IMR-90 (cell line): ENCODE results near the gene NPPC. TPM values are rescaled to one million over a fixed set of nuclear protein-coding genes. Genes with fewer than 3 reads are reported as not detected.

ENCODE experiments used
- ATAC-seq: fragments of 200-7000 bp; cut with Tn5 transposase; 2 replicates; pipeline ENCODE4 v1.9.1; 2020; ENCODE audit warnings: low read depth, mild to moderate bottlenecking, moderate library complexity
- BruUV-seq: library from RNA; stranded (reverse); fragments of 400-500 nt; replicated peaks from 2 replicates; lab custom pipeline; 2021; lab: Mats Ljungman, UMichigan
- CTCF ChIA-PET: fragments of 300-600 bp; formaldehyde crosslinking; extraction: SDS; loops from one replicate; lab custom pipeline; 2021; ENCODE audit warnings: antibody characterized with exemption; lab: Yijun Ruan, JAX
- POLR2A ChIA-PET: fragments of 300-600 bp; sonication (Branson Sonifier 250); formaldehyde crosslinking; loops from one replicate; lab custom pipeline; 2022; ENCODE audit warnings: antibody characterized with exemption; ENCODE audit not compliant: unreplicated experiment; lab: Charles Lee
- DNase-seq: peaks from one replicate; pipeline ENCODE4 v3.0.0; 2013
- H2AFZ ChIP-seq: replicated peaks from 2 replicates; pipeline ENCODE3; 2013; ENCODE audit warnings: low read length, mild to moderate bottlenecking; ENCODE audit not compliant: poor library complexity
- H2AK5ac ChIP-seq: 2 replicates; pipeline ENCODE4 v1.6.1; 2013; ENCODE audit warnings: low read depth, low read length, inconsistent platforms
- H2AK9ac ChIP-seq: replicated peaks from 2 replicates; pipeline ENCODE3; 2013; ENCODE audit warnings: mild to moderate bottlenecking, low read depth, low read length, moderate library complexity; ENCODE audit not compliant: poor library complexity
- H2BK120ac ChIP-seq: 2 replicates; pipeline ENCODE4 v1.6.1; 2013; ENCODE audit warnings: low read depth, low read length, inconsistent platforms
- H2BK15ac ChIP-seq: 3 replicates; pipeline ENCODE4 v1.6.1; 2013; ENCODE audit warnings: low read depth, low read length, inconsistent platforms
- H2BK20ac ChIP-seq: 2 replicates; pipeline ENCODE4 v1.6.1; 2013; ENCODE audit warnings: low read depth, mild to moderate bottlenecking, inconsistent platforms, low read length, moderate library complexity
- H2BK5ac ChIP-seq: 2 replicates; pipeline ENCODE4 v1.6.1; 2013; ENCODE audit warnings: mild to moderate bottlenecking, low read depth, low read length, inconsistent platforms; ENCODE audit not compliant: poor library complexity, severe bottlenecking
- H3K14ac ChIP-seq: replicated peaks from 2 replicates; pipeline ENCODE4 v1.6.1; 2013; ENCODE audit warnings: low read depth, low read length, inconsistent platforms
- H3K18ac ChIP-seq: 2 replicates; pipeline ENCODE4 v1.6.1; 2013; ENCODE audit warnings: low read depth, low read length, control low read depth
- H3K23ac ChIP-seq: 2 replicates; pipeline ENCODE4 v1.6.1; 2013; ENCODE audit warnings: low read depth, low read length, inconsistent platforms
- H3K27ac ChIP-seq: 2 replicates; pipeline ENCODE4 v1.5.1; 2013; ENCODE audit warnings: mild to moderate bottlenecking, control low read depth, low read length; ENCODE audit not compliant: insufficient read depth
- H3K27me3 ChIP-seq: 2 replicates; pipeline ENCODE4 v1.6.1; 2013; ENCODE audit warnings: low read length; ENCODE audit not compliant: control insufficient read depth, insufficient read depth
- H3K36me3 ChIP-seq: 2 replicates; pipeline ENCODE4 v1.6.1; 2013; ENCODE audit warnings: low read length, mixed read lengths; ENCODE audit not compliant: control insufficient read depth, insufficient read depth
- H3K4ac ChIP-seq: 2 replicates; pipeline ENCODE4 v1.6.1; 2013; ENCODE audit warnings: low read depth, low read length, inconsistent platforms
- H3K4me1 ChIP-seq: 2 replicates; pipeline ENCODE4 v1.6.1; 2013; ENCODE audit warnings: low read length, mixed read lengths; ENCODE audit not compliant: control insufficient read depth, insufficient read depth
- H3K4me2 ChIP-seq: 2 replicates; pipeline ENCODE4 v1.6.1; 2013; ENCODE audit warnings: low read depth, mild to moderate bottlenecking, control low read depth, low read length, moderate library complexity
- H3K4me3 ChIP-seq: 2 replicates; pipeline ENCODE4 v1.5.1; 2013; ENCODE audit warnings: low read depth, mild to moderate bottlenecking, control low read depth, low read length, moderate library complexity; ENCODE audit not compliant: insufficient read depth
- H3K56ac ChIP-seq: 2 replicates; pipeline ENCODE4 v1.6.1; 2013; ENCODE audit warnings: low read length, inconsistent platforms; ENCODE audit not compliant: insufficient read depth; ENCODE audit errors: extremely low read depth
- H3K79me1 ChIP-seq, 2 experiments: 2 replicates each; pipeline ENCODE4 v1.6.1; 2013; ENCODE audit warnings: low read length in 2 of 2, inconsistent platforms in 1 of 2, low read depth in 1 of 2
- H3K9ac ChIP-seq: 2 replicates; pipeline ENCODE4 v1.6.1; 2013; ENCODE audit warnings: low read depth, low read length, control low read depth
- H3K9me1 ChIP-seq: 2 replicates; pipeline ENCODE4 v1.6.1; 2013; ENCODE audit warnings: low read length, inconsistent platforms; ENCODE audit not compliant: insufficient read depth
- H3K9me3 ChIP-seq: 2 replicates; pipeline ENCODE4 v1.6.1; 2013; ENCODE audit warnings: low read length; ENCODE audit not compliant: control insufficient read depth, insufficient read depth
- H4K20me1 ChIP-seq: 2 replicates; pipeline ENCODE4 v1.6.1; 2013; ENCODE audit warnings: low read length, inconsistent platforms; ENCODE audit not compliant: insufficient read depth
- H4K5ac ChIP-seq: 2 replicates; pipeline ENCODE4 v1.6.1; 2013; ENCODE audit warnings: mild to moderate bottlenecking, low read depth, low read length, control low read depth
- H4K8ac ChIP-seq, 2 experiments: 2 replicates each; pipeline ENCODE4 v1.6.1; 2013; ENCODE audit warnings: low read depth in 2 of 2, low read length in 2 of 2, control low read depth in 1 of 2, inconsistent platforms in 1 of 2
- H4K91ac ChIP-seq: 2 replicates; pipeline ENCODE4 v1.6.1; 2013; ENCODE audit warnings: low read depth, low read length, inconsistent platforms; ENCODE audit not compliant: insufficient read depth
- BHLHE40 ChIP-seq: fragments of 150-350 bp; IDR thresholded peaks from 2 replicates; pipeline ENCODE4 v1.6.1; 2016; ENCODE audit warnings: mild to moderate bottlenecking, low read depth, low read length
- CEBPB ChIP-seq: IDR thresholded peaks from 2 replicates; pipeline ENCODE4 v1.6.1; 2012; ENCODE audit warnings: low read depth, low read length, improper control_type of control experiment
- CHD1 ChIP-seq: IDR thresholded peaks from 2 replicates; pipeline ENCODE4 v1.6.1; 2012; ENCODE audit warnings: low read depth, low read length, improper control_type of control experiment
- ELK1 ChIP-seq: fragments of 150-350 bp; IDR thresholded peaks from 2 replicates; pipeline ENCODE4 v1.6.1; 2016; ENCODE audit warnings: low read depth, mild to moderate bottlenecking, low read length, moderate library complexity, borderline replicate concordance
- MAFK ChIP-seq: IDR thresholded peaks from 2 replicates; pipeline ENCODE4 v1.6.1; 2012; ENCODE audit warnings: low read depth, low read length, improper control_type of control experiment
- MAZ ChIP-seq: IDR thresholded peaks from 2 replicates; pipeline ENCODE4 v1.6.1; 2012; ENCODE audit warnings: low read depth, mild to moderate bottlenecking, low read length, improper control_type of control experiment, moderate library complexity, borderline replicate concordance
- MXI1 ChIP-seq: IDR thresholded peaks from 2 replicates; pipeline ENCODE4 v1.6.1; 2012; ENCODE audit warnings: low read depth, mild to moderate bottlenecking, low read length, moderate library complexity, borderline replicate concordance
- NFE2L2 ChIP-seq: fragments of 150-350 bp; IDR thresholded peaks from 2 replicates; pipeline ENCODE4 v1.6.1; 2016; ENCODE audit warnings: low read depth, mild to moderate bottlenecking, low read length
- POLR2A ChIP-seq: IDR thresholded peaks from 2 replicates; pipeline ENCODE4 v1.6.1; 2012; ENCODE audit warnings: mild to moderate bottlenecking, low read depth, low read length
- RAD21 ChIP-seq: IDR thresholded peaks from 2 replicates; pipeline ENCODE4 v1.6.1; 2012; ENCODE audit warnings: low read length, improper control_type of control experiment
- RFX5 ChIP-seq: IDR thresholded peaks from 2 replicates; pipeline ENCODE4 v1.8.0; 2012; ENCODE audit warnings: low read depth, mild to moderate bottlenecking, low read length, moderate library complexity
- SMC3 ChIP-seq: fragments of 150-350 bp; IDR thresholded peaks from 2 replicates; pipeline ENCODE4 v1.6.1; 2016; ENCODE audit warnings: low read depth, mild to moderate bottlenecking, antibody characterized with exemption, low read length, moderate library complexity
- USF2 ChIP-seq: fragments of 150-350 bp; IDR thresholded peaks from 2 replicates; pipeline ENCODE4 v1.6.1; 2017; ENCODE audit warnings: mild to moderate bottlenecking, antibody characterized with exemption, low read length, low read depth
- WGBS, 2 experiments: methylation state at CpG; one replicate each; pipeline versions ENCODE4 v1.1.5 to v1.1.7; 2013; ENCODE audit warnings: missing lambda C conversion rate in 2 of 2; ENCODE audit not compliant: insufficient read length in 1 of 2; ENCODE audit errors: extremely low coverage in 2 of 2; 5-methylcytosine and 5-hydroxymethylcytosine counted together
- dilution Hi-C: fragments of 300-500 bp; cut with HindIII; formaldehyde crosslinking; loops from one replicate; pipeline ENCODE4 v1.14.3; 2018; ENCODE audit warnings: low sequenced_read_pairs; ENCODE audit not compliant: unreplicated experiment
- in situ Hi-C: fragments of 300-500 bp; cut with MboI; formaldehyde crosslinking; loops from 3 replicates; pipeline ENCODE4 v1.14.3; 2019; ENCODE audit warnings: low sequenced_read_pairs, inconsistent platforms, mixed read lengths
- intact Hi-C: fragments of 100-400 bp; cut with micrococcal nuclease; formaldehyde crosslinking; loops from 2 replicates; pipeline ENCODE4 v1.10.0; 2022
- polyA plus RNA-seq, 3 experiments: library from polyadenylated mRNA; depleted of rRNA; stranded (reverse); fragments of >200 nt; gene quantifications; 2 replicates each; pipeline ENCODE4 v1.2.3, GENCODE V29; 2012; ENCODE audit warnings: low replicate concordance in 1 of 3
- total RNA-seq: library from RNA; depleted of rRNA; stranded (reverse); fragments of >200 nt; gene quantifications from 2 replicates; pipeline ENCODE4 v1.2.3, GENCODE V29; 2012
- TF ChIP-seq, protein P1 (sequence below): conservative IDR thresholded peaks from 2 replicates; pipeline ENCODE4 v1.5.1; 2012; ENCODE audit warnings: mild to moderate bottlenecking, low read depth, low read length, improper control_type of control experiment

NPPC gene
- total and polyA plus RNA-seq, 2 of the 4 experiments (the other 2 are of a cell fraction) = 0.22 to 0.36 TPM

DNA sequence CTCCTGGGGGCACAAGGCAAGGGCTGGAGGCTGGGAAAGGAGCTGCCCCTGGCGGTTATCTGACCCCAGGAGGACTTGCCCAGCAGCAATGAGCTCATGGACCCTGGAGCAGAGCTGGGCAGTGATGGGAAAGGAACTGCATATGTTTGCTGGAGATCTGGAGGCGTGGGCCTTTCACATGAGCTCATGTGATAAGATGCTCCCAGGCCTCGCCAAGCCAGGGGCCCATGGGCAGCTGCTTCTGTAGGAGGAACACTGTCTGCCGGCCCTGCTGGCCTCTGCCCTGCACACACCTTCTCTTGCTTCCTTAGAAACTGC, 9.0 kb upstream of the NPPC start:
- no peaks in the 10 kb centered on the region for H3K4me1 ChIP-seq
- H3K23ac ChIP-seq = no peak overlapping the region
- H3K27me3 ChIP-seq = peaks cover 42% of the 10 kb centered on the region
- H4K91ac ChIP-seq = no peak overlapping the region
- intact Hi-C loops (no loop called here), dilution Hi-C loops (no loop called here), in situ Hi-C loops (no loop called here)
- H2AK9ac ChIP-seq = no peak overlapping the region
- H3K27ac ChIP-seq = no peak overlapping the region
- H3K4me3 ChIP-seq = no peak overlapping the region
- no peak overlapping the region for H3K4me2 ChIP-seq
- no peak overlapping the region for H3K4ac ChIP-seq
- no peak overlapping the region for H2AK5ac ChIP-seq
- no peaks in the 10 kb centered on the region for H4K20me1 ChIP-seq
- CTCF ChIA-PET = interaction anchor here (1.5 kb wide), 1 partner anchor 10 kb away, joined by 3 read pairs; no protein-coding TSS in a partner anchor
- no peak overlapping the region for H2BK15ac ChIP-seq
- no peak overlapping the region for H3K56ac ChIP-seq
- no CpG with 5 or more reads among the region's 4 CpGs for WGBS, 2 experiments
- no peak overlapping the region for H3K18ac ChIP-seq
- no peak overlapping the region for H2BK120ac ChIP-seq
- H2BK20ac ChIP-seq = no peak overlapping the region
- no TSS peak for BruUV-seq
- ATAC-seq = peak; percentile 37; the same call in 1 of the 2 replicates
- H2BK5ac ChIP-seq = no peak overlapping the region
- no peak overlapping the region for H4K8ac ChIP-seq
- no peak overlapping the region for H4K5ac ChIP-seq
- POLR2A ChIA-PET = no interaction called here
- no peaks in the 10 kb centered on the region for H3K79me1 ChIP-seq
- H3K36me3 ChIP-seq = no peaks in the 10 kb centered on the region
- no peak overlapping the region for H3K9ac ChIP-seq
- no peak overlapping the region for H2AFZ ChIP-seq
- no peak overlapping the region for H3K14ac ChIP-seq
- no peak for TF ChIP-seq MAZ
- TF ChIP-seq, protein P1, sequence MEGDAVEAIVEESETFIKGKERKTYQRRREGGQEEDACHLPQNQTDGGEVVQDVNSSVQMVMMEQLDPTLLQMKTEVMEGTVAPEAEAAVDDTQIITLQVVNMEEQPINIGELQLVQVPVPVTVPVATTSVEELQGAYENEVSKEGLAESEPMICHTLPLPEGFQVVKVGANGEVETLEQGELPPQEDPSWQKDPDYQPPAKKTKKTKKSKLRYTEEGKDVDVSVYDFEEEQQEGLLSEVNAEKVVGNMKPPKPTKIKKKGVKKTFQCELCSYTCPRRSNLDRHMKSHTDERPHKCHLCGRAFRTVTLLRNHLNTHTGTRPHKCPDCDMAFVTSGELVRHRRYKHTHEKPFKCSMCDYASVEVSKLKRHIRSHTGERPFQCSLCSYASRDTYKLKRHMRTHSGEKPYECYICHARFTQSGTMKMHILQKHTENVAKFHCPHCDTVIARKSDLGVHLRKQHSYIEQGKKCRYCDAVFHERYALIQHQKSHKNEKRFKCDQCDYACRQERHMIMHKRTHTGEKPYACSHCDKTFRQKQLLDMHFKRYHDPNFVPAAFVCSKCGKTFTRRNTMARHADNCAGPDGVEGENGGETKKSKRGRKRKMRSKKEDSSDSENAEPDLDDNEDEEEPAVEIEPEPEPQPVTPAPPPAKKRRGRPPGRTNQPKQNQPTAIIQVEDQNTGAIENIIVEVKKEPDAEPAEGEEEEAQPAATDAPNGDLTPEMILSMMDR = no peak
- no peak for TF ChIP-seq ELK1
- no peak for TF ChIP-seq RFX5
- TF ChIP-seq BHLHE40 = no peak
- no peak for TF ChIP-seq POLR2A
- TF ChIP-seq CEBPB = no peak
- TF ChIP-seq NFE2L2 = no peak
- TF ChIP-seq SMC3 = no peak
- no peak for TF ChIP-seq CHD1
- no peak for TF ChIP-seq MXI1
- TF ChIP-seq USF2 = no peak
- TF ChIP-seq RAD21 = no peak
- no peak for TF ChIP-seq MAFK
- H3K9me3 ChIP-seq = no peaks in the 10 kb centered on the region
- DNase-seq = peak; percentile 49
- H3K9me1 ChIP-seq = no peaks in the 10 kb centered on the region; the same call in 1 of the 2 replicates
